HuH-7 (cell line): ENCODE measurements around the gene ZWILCH.
"Not testable (repeated sequence)": the region's sequence is repeated elsewhere in the genome, so short reads cannot be mapped to it uniquely, and the experiment has no call there.

ENCODE experiments used
- DNase-seq: peaks from one replicate; pipeline ENCODE4 v3.0.0; 2011; ENCODE audit warnings: low spot score

Gene ZWILCH

GRCh38 chr15:66488525-66488924 is 16.6 kb upstream of the ZWILCH start:
- no peak for DNase-seq

- no peak for DNase-seq
Observed at GRCh38 chr15:66489179-66489791, 15.8 kb upstream of the ZWILCH start.

- no peak for DNase-seq
Observed at GRCh38 chr15:66491846-66492245, 13.3 kb upstream of the ZWILCH start.

- no peak for DNase-seq
Observed at GRCh38 chr15:66494262-66494661, 10.9 kb upstream of the ZWILCH start.

- no peak for DNase-seq
Observed at GRCh38 chr15:66496951-66497501, 8.1 kb upstream of the ZWILCH start.

- DNase-seq = peak; percentile 91
Observed at GRCh38 chr15:66497502-66498455, 7.3 kb upstream of the ZWILCH start, which contains the start of gene SNAPC5. TSS of gene SNAPC5 (minus strand) at chr15:66497762. CDS start at chr15:66497731, 31 bp downstream.

GRCh38 chr15:66498501-66499386 is 6.4 kb upstream of the ZWILCH start:
- peak; percentile 26 for DNase-seq

- not testable (repeated sequence) for DNase-seq
Observed at GRCh38 chr15:66500346-66500745, 4.8 kb upstream of the ZWILCH start.

GRCh38 chr15:66502491-66502890 is 2.6 kb upstream of the ZWILCH start:
- DNase-seq = no peak

- DNase-seq = not testable (repeated sequence)
Observed at GRCh38 chr15:66503041-66503648, 2.0 kb upstream of the ZWILCH start.

GRCh38 chr15:66503780-66504562 is 1.2 kb upstream of the ZWILCH start:
- DNase-seq = no peak

GRCh38 chr15:66505430-66505811 is 295 bp downstream of the ZWILCH start:
- DNase-seq = peak; percentile 23

GRCh38 chr15:66505818-66506217 is 692 bp downstream of the ZWILCH start:
- DNase-seq = no peak

- no peak for DNase-seq
Observed at GRCh38 chr15:66508293-66508883, 3.3 kb downstream of the ZWILCH start.

- DNase-seq = no peak
Observed at GRCh38 chr15:66514586-66514985, 9.5 kb downstream of the ZWILCH start.

GRCh38 chr15:66515901-66516322 is 10.8 kb downstream of the ZWILCH start:
- no peak for DNase-seq

GRCh38 chr15:66523926-66524325 is 18.8 kb downstream of the ZWILCH start:
- no peak for DNase-seq

- no peak for DNase-seq
Observed at GRCh38 chr15:66524838-66525237, 19.7 kb downstream of the ZWILCH start.

GRCh38 chr15:66535056-66535455 is 29.9 kb downstream of the ZWILCH start:
- no peak for DNase-seq

GRCh38 chr15:66542896-66543295 is 37.8 kb downstream of the ZWILCH start:
- no peak for DNase-seq
